Measurements from ENCODE around the gene PCNX2.

- TF ChIP-seq CTCF (IDR thresholded peaks at IDR 0.05) (no peak), POLR2A (IDR thresholded peaks at IDR 0.05) (no peak)
Observed at GRCh38 chr1:233016798-233017197, 278.7 kb downstream of the PCNX2 start.

All from lower leg skin (tissue), 3 donors.